GM18526 (cell line): ENCODE measurements around the gene NLRP14.

Experiments
- POLR2A ChIP-seq: IDR thresholded peaks from 3 replicates; pipeline ENCODE4 v1.6.1; 2011; ENCODE audit not compliant: insufficient read length; ENCODE audit errors: extremely low read depth

The NLRP14 gene, protein sequence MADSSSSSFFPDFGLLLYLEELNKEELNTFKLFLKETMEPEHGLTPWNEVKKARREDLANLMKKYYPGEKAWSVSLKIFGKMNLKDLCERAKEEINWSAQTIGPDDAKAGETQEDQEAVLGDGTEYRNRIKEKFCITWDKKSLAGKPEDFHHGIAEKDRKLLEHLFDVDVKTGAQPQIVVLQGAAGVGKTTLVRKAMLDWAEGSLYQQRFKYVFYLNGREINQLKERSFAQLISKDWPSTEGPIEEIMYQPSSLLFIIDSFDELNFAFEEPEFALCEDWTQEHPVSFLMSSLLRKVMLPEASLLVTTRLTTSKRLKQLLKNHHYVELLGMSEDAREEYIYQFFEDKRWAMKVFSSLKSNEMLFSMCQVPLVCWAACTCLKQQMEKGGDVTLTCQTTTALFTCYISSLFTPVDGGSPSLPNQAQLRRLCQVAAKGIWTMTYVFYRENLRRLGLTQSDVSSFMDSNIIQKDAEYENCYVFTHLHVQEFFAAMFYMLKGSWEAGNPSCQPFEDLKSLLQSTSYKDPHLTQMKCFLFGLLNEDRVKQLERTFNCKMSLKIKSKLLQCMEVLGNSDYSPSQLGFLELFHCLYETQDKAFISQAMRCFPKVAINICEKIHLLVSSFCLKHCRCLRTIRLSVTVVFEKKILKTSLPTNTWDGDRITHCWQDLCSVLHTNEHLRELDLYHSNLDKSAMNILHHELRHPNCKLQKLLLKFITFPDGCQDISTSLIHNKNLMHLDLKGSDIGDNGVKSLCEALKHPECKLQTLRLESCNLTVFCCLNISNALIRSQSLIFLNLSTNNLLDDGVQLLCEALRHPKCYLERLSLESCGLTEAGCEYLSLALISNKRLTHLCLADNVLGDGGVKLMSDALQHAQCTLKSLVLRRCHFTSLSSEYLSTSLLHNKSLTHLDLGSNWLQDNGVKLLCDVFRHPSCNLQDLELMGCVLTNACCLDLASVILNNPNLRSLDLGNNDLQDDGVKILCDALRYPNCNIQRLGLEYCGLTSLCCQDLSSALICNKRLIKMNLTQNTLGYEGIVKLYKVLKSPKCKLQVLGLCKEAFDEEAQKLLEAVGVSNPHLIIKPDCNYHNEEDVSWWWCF

DNA sequence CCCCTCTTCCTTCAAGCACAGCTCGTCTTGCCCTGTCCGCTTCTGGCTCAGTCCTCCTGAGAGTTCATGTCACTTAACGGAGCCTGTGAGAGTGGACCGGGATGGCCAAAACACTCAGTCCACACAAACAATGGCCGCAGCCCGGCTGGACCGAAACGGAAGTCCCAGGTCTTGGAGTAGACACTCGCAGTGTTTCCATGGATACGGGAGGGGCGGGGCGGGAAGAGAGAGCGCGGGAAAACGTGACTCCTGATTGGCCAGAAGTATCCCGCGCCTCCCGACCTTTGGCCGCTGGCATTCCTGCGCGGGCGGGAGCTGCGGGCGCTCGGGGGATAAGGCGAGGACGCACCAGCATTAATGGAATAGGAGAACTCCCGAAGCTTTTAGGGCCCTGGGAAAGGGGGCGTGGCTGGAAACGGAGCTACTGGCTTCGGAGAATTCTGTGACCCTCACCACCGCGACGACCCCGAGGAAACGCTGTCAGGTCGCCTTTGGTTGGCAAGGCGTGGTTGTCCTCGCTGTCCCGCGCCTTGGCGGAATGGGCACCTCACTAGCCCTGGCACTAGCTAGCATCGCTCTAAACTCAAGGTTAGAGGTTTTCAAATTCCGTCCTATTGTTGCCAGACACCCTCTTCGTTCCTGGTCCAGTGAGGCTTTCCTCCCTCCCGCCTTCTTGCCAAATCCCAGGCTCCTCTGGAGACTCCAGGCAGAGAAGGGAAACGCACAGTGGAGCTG lies at the start of gene NLRP14, which contains the start of gene ZNF214:
NLRP14 (plus strand) TSS at position 297 of the 735 bp plus-strand sequence. CDS start 18,108 bp downstream, outside the sequence.
ZNF214 (minus strand) TSS at position 164 of the 735 bp plus-strand sequence. CDS start 17,511 bp downstream, outside the sequence.
- no peak for TF ChIP-seq POLR2A

DNA sequence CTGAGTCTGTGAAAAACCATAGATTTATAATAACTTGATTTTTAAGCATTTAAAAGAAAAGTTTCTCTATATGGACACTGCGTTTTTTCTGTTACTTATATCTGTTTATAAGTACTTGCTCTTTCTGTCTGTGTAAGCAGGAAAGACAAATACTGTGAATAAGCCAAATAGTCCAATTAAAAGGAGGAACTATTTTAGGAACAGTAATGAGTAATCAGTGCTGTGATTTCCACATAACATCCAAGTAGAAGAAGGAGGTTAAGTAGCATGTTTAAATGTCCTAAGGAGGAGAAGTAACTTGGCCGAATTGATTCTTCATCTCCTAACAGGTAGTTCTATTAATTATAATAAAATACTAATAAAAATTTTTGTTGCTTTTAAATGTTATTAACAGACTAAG lies 40.9 kb upstream of the NLRP14 start:
- TF ChIP-seq POLR2A: no peak

- TF ChIP-seq POLR2A: no peak
These were observed 33.8 kb upstream of the NLRP14 start for GRCh38 chr11:6986487-6986886.

- no peak for TF ChIP-seq POLR2A
These were observed 31.8 kb upstream of the NLRP14 start for GRCh38 chr11:6988506-6988905.

DNA sequence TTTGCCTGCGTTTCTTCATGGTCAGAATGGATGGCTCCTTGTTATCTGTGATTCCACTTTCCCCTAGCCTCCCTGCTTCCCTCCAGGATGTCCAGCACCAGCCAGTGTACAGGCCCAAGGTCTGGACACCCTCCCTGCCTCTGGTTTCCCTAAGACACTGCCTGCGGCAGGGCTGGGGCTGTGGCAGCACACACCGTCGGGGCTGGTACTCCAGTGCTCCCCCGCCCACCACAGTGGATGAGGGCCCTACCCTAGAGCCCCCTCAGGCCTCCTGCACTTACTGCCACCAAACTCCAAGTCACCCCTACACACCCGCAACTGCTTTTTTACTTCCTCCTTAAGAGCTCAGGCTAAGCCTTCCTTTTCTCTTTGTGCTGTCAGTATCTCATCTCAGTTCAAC lies 29.1 kb upstream of the NLRP14 start:
- TF ChIP-seq POLR2A: no peak

DNA sequence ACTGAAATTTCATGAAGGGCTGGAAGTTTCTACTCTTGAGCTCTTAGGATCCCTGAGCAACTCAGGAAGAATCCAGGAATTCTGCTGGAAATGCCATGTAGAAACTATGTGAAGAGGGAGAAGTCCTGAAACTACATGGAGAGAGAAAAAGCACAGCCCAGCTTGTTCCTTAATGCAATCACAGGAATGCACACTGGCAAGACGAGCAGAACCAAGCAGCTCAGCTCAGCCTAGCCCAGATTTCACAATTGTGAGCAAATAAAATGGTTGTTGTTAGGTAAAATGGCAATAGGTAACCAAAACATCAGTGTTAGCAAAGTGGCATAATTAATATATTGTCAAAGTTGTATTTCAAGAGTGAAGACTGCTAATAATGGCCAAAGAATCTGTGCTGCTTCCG lies 28.3 kb upstream of the NLRP14 start:
- TF ChIP-seq POLR2A: no peak

DNA sequence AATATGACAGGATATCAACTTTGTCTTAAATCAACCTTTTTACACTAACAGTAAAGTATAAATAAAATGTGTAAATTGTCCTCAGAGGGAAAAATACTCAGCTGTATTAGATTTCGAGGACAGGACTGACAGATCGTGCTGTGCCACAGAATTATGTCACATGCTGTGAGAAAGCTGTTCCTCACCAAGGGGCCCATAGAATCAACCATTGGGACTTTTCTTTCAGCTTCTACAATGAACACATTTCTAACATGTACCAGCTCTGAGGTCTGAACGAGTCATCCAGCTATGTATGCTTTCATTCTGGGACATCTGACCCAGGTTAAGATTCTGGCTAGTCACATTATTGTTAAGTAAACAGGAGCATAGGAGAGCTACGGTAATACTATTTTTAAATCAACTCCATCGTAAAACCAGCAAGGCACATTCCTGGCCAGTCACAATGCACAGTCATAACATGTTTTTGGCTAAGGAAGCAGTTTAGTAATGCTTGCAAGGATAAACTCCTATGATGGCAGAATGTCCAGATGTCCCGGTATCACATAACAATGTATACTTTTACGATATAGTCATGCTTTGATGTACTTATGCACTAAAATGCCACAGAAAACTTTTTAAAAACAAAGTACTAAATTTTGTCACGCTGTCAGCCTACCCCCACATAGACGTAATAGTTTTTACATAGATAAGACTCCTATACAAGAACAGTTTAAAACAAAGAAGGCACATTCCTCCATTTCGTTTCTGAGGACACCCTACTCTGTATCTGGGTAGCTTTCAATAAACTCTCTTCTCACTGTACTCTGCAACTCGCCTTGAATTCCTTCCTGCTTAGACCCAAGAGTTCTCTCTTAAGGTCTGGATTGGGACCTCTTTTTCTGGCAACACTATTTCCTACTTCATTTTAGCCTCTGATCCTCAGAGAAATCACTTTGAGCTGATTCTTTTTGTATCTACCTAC lies 27.5 kb upstream of the NLRP14 start:
- no peak for TF ChIP-seq POLR2A

DNA sequence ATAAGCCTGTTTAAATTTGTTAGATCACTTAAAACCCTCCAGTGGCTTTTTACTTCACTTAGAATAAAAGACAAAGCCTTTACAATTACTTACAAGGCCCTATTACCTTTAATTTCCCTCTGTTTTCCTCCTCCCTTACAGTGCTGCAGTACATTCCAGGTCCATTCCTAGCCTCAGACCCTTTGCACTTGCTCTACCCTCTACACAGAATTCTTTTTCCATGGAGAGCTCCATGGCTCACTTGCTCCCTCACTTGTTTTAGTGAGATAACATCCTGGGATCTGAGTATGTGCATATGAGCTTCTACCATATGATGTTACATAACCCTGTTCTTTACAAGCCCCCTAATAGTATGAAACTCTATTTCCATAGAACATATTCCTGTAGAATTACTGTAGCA lies 24.6 kb upstream of the NLRP14 start:
- no peak for TF ChIP-seq POLR2A

- TF ChIP-seq POLR2A: no peak
These were observed 15.8 kb upstream of the NLRP14 start for GRCh38 chr11:7004482-7004881.

DNA sequence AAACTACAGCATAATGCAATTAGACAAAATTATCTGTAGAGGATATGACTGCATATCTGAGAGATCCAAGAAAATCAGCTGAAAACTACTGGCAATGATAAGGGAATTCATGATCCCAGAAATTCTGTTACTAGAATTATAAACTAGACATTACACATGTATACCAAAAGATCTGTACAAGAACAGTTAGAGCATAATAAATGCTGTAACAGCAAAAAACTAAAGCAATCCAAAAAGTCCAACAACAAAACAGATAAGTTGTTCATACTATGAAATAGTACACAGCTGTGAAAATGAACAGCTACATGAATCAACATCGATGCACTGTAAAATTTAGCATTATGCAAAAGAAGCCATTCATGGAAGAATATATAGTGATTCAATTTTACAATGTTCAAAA lies 6.2 kb upstream of the NLRP14 start:
- no peak for TF ChIP-seq POLR2A

DNA sequence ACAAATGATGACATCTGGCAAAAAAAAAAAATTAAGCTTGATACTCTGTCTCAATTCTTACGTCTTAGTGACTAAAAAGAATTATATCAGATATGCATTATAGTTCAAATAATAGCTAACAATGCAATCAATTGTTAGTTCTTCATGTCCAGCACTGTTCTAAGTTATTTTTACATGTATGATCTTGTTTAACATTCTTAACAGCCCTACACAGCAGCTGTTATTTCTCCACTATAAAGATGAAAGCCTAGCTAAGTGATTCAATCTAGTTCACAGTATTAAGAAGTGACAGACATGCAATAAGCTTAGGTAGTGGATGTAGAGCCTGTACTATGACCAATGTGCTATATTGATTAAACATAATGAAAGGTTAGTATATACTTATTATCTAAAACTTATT lies 4.3 kb upstream of the NLRP14 start:
- no peak for TF ChIP-seq POLR2A

GRCh38 chr11:7019500-7020182 lies 638 bp upstream of the NLRP14 start:
- no peak for TF ChIP-seq POLR2A

DNA sequence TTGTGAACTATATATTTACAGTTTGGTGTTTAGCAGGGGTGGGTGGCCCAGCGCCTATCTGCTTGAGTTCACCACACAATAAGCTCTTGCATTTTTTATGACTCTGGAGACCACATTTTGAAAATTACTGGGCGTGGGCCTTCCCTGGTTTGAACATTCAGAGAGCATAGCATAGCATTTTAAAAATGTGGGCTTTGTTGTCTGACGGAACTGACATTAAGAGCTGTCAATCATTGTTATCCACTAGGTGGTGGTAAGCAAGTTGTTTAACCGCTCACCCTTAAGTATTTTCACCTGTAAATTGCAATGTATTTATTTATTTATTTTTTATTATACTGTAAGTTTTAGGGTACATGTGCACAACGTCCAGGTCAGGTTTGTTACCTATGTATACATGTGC lies 1.0 kb downstream of the NLRP14 start:
- no peak for TF ChIP-seq POLR2A
